ENCODE measurements around the gene SIK2. TPM values are rescaled to one million over a fixed set of nuclear protein-coding genes. Genes with fewer than 3 reads are reported as not detected.
A peak's percentile ranks its signal among the peaks of the same experiment; 100 is the strongest.

SIK2 gene
- total RNA-seq, 2 experiments from 2014 or later: 8.9 to 10.2 TPM

DNA sequence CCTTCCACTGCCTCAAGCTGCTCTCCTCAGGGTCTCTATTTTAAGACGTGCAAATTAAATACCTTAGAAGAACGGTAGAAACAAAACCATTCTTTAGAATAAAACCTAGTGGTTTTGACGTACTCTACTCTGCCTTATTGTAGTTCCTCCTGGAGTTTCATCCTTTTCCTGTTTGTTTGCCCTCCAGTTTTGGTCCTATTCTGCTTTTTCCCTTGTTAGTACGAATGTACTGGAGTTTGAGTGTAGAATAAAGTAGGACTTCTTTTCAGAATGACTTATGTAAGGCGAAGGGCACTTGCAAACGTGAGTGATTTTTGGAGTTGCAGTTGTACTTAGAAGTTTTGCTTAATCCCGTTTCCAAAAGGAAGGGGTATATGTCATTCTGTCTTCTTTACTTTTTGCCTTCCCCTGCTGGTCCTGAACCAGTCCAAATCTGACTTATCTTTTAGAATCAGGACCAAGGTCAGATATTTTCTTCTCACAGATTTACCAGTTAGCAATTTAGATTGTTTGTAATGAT, 1.4 kb downstream of the SIK2 start:
- no peaks in the 10 kb centered on the region for H3K36me3 Mint-ChIP-seq (ENCODE audit: low read depth)
- no peaks in the 10 kb centered on the region for H3K9me3 Mint-ChIP-seq (ENCODE audit: insufficient read depth)
- DNase-seq (no peak), ATAC-seq (no peak)
- CTCF ChIA-PET: interaction anchor here (0.7 to 2.7 kb wide), 35 partner anchors 9 to 323 kb away, joined by 3 to 47 read pairs (median 5); partner anchors contain the start of gene PPP2R1B
- POLR2A ChIA-PET: interaction anchor here (1.1 kb wide), 1 partner anchor 163 kb away, joined by 3 read pairs; the partner anchor contains the start of gene PPP2R1B
- H3K4me3 Mint-ChIP-seq: peak overlapping the region; percentile 95
- peaks cover 27% of the 10 kb centered on the region for H3K4me1 Mint-ChIP-seq (ENCODE audit: low read depth)
- H3K27ac Mint-ChIP-seq: peak overlapping the region; percentile 88
- H3K27me3 Mint-ChIP-seq (ENCODE audit: low read depth): peaks cover 1% of the 10 kb centered on the region

DNA sequence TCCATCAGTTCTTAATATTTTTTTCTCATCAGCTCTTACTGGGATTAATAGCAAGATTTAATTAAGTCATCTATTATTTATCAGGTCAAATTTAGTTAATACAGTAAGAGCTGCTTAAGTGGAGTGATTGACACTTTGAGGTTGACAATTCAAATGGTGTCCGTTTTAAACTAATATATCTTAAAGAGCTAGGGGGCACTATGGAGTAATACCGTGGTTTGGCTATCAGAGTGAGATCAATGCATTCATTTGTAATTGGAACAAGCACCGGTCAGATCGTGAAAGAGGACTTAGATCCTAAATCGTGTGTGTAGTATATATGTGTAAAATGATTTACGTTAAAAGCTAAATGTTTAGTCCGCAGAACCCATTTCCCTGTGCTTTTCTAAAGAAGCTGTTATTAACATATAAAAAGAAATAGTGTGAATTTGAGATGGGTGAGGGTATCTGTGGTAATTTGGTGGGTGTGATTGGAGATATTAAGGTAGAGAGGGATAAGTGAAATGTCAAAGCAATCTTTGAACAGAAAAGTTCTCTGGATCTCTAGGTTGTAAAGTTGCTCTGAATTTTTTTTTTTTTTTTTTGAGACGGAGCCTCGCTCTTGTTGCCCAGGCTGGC, 2.3 kb downstream of the SIK2 start:
- Mint-ChIP-seq H3K27ac (no peak overlapping the region), H3K4me3 (peak overlapping the region; percentile 95)
- no peak for DNase-seq

DNA sequence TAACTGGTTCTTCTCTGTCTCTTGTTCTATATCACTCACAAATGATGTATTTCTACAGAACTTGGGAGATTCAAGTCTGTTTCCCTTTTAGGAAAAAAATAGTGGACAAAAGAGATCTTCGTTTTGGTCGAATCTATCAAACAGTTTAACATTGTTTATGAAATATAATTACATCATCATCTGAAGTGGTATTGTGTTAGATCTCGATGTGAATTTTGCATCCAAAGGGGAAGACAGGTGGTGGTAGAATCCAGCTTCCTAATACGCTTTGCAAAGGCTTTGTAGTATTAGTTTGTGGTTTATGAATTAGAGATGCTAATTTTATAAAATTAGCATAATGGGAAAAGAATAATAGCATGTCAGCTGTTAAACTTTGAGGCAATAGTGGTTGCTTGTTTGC, 3.4 kb downstream of the SIK2 start:
- CTCF ChIA-PET: interaction anchor here (0.6 to 0.8 kb wide), 2 partner anchors 8 to 171 kb away, joined by 3 to 4 read pairs; no protein-coding TSS in a partner anchor
- Mint-ChIP-seq H3K27ac (no peak overlapping the region), H3K36me3 (ENCODE audit: low read depth) (no peaks in the 10 kb centered on the region), H3K9me3 (ENCODE audit: insufficient read depth) (no peaks in the 10 kb centered on the region), H3K27me3 (ENCODE audit: low read depth) (no peaks in the 10 kb centered on the region), H3K4me1 (ENCODE audit: low read depth) (peaks cover 27% of the 10 kb centered on the region), H3K4me3 (no peak overlapping the region)
- DNase-seq (no peak), ATAC-seq (no peak)
- POLR2A ChIA-PET: no interaction called here

More for the DNA sequence above, 2.3 kb downstream of the SIK2 start:
- Mint-ChIP-seq H3K27me3 (ENCODE audit: low read depth) (no peaks in the 10 kb centered on the region), H3K36me3 (ENCODE audit: low read depth) (no peaks in the 10 kb centered on the region), H3K4me1 (ENCODE audit: low read depth) (peaks cover 27% of the 10 kb centered on the region), H3K9me3 (ENCODE audit: insufficient read depth) (no peaks in the 10 kb centered on the region)
- ChIA-PET POLR2A (interaction anchor here (1.1 kb wide), 1 partner anchor 162 kb away, joined by 3 read pairs; the partner anchor contains the start of gene PPP2R1B), CTCF (interaction anchor here (0.7 to 2.7 kb wide), 40 partner anchors 8 to 322 kb away, joined by 3 to 47 read pairs (median 4); partner anchors contain the start of gene PPP2R1B)
- no peak for ATAC-seq

DNA sequence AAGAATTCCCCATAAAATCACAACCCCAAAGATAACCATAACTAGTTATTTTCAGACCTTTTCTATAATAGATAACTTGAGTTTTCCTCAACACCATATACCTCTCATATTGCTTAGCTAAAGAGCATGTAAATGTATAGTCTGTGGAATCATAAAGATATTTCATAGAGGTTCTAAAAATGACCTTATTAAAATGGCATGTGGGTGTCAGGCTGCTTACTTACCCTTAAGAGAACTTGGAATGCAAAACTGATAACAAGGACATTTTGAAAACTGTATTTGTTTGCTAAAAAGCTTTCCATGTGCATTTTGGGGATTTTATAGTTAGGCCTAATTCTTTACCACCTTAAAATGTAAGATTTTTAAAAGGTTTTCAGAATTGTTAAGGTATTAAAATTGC, 4.7 kb downstream of the SIK2 start:
- POLR2A ChIA-PET: no interaction called here
- ATAC-seq (no peak), DNase-seq (no peak)
- Mint-ChIP-seq H3K4me1 (ENCODE audit: low read depth) (peaks cover 19% of the 10 kb centered on the region), H3K27me3 (ENCODE audit: low read depth) (no peaks in the 10 kb centered on the region), H3K27ac (no peak overlapping the region), H3K9me3 (ENCODE audit: insufficient read depth) (no peaks in the 10 kb centered on the region), H3K4me3 (no peak overlapping the region), H3K36me3 (ENCODE audit: low read depth) (no peaks in the 10 kb centered on the region)
- CTCF ChIA-PET: no interaction called here

DNA sequence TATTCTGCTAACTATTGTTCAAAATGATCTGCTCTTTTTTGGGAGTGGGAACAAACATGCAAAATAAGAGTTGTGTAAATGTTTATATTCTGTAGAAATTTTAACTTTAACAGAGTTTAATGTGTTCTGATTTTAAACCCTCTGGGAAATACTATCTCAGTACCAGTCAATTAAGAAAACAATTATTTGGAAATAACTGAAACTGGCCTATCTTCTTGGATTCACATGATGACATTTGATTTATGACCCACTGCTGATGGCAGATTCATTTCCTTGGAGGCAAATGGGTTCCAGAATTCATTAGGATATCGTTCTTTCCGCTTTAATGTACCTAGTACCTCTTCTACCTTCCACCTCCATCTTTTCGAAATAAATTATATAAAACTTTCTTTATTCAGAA, 5.5 kb downstream of the SIK2 start:
- POLR2A ChIA-PET: no interaction called here
- no peak overlapping the region for H3K27ac Mint-ChIP-seq
- H3K4me1 Mint-ChIP-seq (ENCODE audit: low read depth): peaks cover 19% of the 10 kb centered on the region
- CTCF ChIA-PET: no interaction called here
- H3K9me3 Mint-ChIP-seq (ENCODE audit: insufficient read depth): no peaks in the 10 kb centered on the region
- ATAC-seq (no peak), DNase-seq (no peak)
- H3K4me3 Mint-ChIP-seq: no peak overlapping the region
- no peaks in the 10 kb centered on the region for H3K36me3 Mint-ChIP-seq (ENCODE audit: low read depth)
- H3K27me3 Mint-ChIP-seq (ENCODE audit: low read depth): no peaks in the 10 kb centered on the region

DNA sequence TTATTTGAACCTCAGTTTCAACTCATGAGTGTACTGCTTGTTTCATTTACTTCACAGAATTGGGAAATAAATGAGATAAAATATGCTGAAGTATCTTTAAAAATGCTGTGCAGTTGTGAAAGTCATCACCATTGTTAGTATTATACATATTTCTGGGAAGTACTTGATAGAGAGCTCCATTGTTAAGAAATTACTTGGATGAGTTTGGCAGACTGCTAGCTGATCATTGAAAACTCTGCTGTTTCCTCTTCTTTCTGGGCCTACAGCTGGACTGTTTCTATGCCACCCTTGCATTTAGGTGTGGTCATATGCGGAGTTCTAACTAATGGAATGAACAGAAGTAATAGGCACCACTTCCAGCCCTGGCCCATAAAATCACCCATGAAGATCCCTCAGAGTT, 10.0 kb downstream of the SIK2 start:
- Mint-ChIP-seq H3K9me3 (ENCODE audit: insufficient read depth) (no peaks in the 10 kb centered on the region), H3K4me1 (ENCODE audit: low read depth) (no peaks in the 10 kb centered on the region), H3K27ac (no peak overlapping the region), H3K36me3 (ENCODE audit: low read depth) (peaks cover under 1% of the 10 kb centered on the region), H3K4me3 (no peak overlapping the region), H3K27me3 (ENCODE audit: low read depth) (no peaks in the 10 kb centered on the region)
- ATAC-seq: no peak
- CTCF ChIA-PET: interaction anchor here (0.9 to 1.7 kb wide), 3 partner anchors 9 to 230 kb away, joined by 3 to 5 read pairs (median 5); no protein-coding TSS in a partner anchor
- DNase-seq: no peak
- POLR2A ChIA-PET: no interaction called here

DNA sequence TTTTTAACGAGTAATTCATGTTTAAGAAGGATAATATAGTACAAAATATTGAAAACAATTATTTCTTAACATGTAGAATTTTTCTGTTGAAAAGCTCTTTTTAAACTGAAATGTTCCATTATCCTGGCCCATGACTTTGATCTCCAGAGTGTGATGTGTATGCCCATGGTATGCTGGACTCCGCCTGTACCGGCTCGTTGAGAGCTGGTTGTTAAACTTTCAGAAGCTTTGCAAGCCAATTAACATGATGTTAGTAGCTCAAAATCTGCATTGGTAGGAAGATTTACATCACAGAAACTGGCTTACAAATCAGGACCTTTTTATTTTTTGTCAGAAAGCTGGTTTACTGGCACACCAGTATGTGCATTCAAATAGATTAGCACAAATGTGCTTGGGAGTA, 15.0 kb downstream of the SIK2 start:
- H3K4me3 Mint-ChIP-seq: no peak overlapping the region
- H3K27ac Mint-ChIP-seq: no peak overlapping the region
- H3K4me1 Mint-ChIP-seq (ENCODE audit: low read depth): no peaks in the 10 kb centered on the region
- H3K36me3 Mint-ChIP-seq (ENCODE audit: low read depth): peaks cover 20% of the 10 kb centered on the region
- POLR2A ChIA-PET: no interaction called here
- DNase-seq (no peak), ATAC-seq (no peak)
- no peaks in the 10 kb centered on the region for H3K27me3 Mint-ChIP-seq (ENCODE audit: low read depth)
- H3K9me3 Mint-ChIP-seq (ENCODE audit: insufficient read depth): no peaks in the 10 kb centered on the region
- CTCF ChIA-PET: interaction anchor here (0.7 to 1.0 kb wide), 2 partner anchors 13 to 160 kb away, joined by 3 to 8 read pairs; no protein-coding TSS in a partner anchor

DNA sequence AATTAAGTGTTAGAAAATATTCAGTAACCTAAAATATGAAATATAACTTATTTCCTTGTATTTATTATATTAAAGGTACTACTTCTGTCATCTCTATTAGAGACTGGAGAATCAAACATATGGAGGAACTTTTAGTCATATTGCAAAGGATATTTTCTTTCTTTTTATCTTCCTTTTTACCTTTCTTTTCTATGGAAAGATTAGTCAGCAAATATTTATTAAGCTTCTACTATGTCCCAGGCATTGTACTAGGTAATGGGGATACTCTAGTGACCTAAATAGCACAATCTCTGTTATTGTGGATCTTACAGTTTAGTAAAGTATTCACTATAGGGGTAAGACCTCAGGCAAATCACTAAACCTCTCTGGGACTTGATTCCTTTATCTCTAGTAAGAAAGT, 18.3 kb downstream of the SIK2 start:
- POLR2A ChIA-PET: no interaction called here
- DNase-seq (no peak), ATAC-seq (no peak)
- Mint-ChIP-seq H3K36me3 (ENCODE audit: low read depth) (peaks cover 40% of the 10 kb centered on the region), H3K27ac (no peak overlapping the region), H3K4me3 (no peak overlapping the region), H3K9me3 (ENCODE audit: insufficient read depth) (peaks cover 9% of the 10 kb centered on the region), H3K4me1 (ENCODE audit: low read depth) (no peaks in the 10 kb centered on the region), H3K27me3 (ENCODE audit: low read depth) (no peaks in the 10 kb centered on the region)
- CTCF ChIA-PET: interaction anchor here (0.6 to 2.1 kb wide), 3 partner anchors 9 to 50 kb away, joined by 3 to 5 read pairs (median 3); no protein-coding TSS in a partner anchor

DNA sequence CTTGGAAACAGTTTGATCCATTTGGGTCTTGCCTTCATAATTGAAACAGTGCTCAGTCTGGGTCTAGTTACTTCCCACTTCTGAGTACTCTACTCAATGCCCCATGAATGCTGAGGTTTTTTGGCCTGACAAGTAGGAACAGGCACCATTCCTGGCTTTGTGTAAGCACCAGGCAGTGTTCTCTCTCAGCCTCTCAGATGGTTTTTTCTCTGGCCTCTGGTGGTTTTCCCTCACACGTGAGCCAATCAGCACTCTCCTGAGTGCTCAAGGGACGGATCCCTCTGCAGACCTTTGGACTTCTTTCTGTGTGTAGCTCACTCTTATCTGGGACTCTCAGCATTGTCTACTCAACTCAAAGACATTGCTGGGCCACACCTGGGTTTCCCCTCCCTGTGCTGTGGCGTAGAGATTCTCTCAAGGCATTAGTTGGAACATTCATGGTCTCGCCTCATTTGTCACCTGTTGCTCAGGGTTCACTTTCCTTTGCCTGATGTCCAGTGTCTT, 21.3 kb downstream of the SIK2 start:
- ATAC-seq: no peak
- no peak overlapping the region for H3K27ac Mint-ChIP-seq
- H3K9me3 Mint-ChIP-seq (ENCODE audit: insufficient read depth): peaks cover 9% of the 10 kb centered on the region
- no peaks in the 10 kb centered on the region for H3K27me3 Mint-ChIP-seq (ENCODE audit: low read depth)
- ChIA-PET CTCF (no interaction called here), POLR2A (no interaction called here)
- no peak overlapping the region for H3K4me3 Mint-ChIP-seq
- peaks cover 34% of the 10 kb centered on the region for H3K36me3 Mint-ChIP-seq (ENCODE audit: low read depth)
- DNase-seq: no peak
- no peaks in the 10 kb centered on the region for H3K4me1 Mint-ChIP-seq (ENCODE audit: low read depth)

DNA sequence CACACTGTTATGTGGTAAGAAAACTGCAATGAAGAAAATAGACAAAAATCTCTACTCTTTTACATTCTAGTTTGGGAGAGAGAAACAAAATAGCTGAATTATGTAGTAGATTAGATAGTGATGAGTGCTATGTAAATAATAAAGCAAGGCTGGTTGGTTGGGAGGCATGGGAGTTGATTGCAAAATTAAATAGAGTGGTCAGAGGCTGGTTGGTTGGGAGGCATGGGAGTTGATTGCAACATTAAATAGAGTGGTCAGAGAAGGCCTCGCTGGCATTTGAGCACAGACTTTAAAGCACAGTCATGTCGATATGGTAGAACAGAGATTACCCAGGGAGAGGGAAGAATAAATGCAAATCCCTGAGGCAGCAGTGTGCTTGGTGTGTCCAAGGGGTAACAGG, 22.4 kb downstream of the SIK2 start:
- no peak for DNase-seq
- ATAC-seq: no peak
- peaks cover 40% of the 10 kb centered on the region for H3K36me3 Mint-ChIP-seq (ENCODE audit: low read depth)
- CTCF ChIA-PET: no interaction called here
- POLR2A ChIA-PET: no interaction called here
- no peaks in the 10 kb centered on the region for H3K4me1 Mint-ChIP-seq (ENCODE audit: low read depth)
- no peak overlapping the region for H3K4me3 Mint-ChIP-seq
- no peak overlapping the region for H3K27ac Mint-ChIP-seq
- peaks cover 9% of the 10 kb centered on the region for H3K9me3 Mint-ChIP-seq (ENCODE audit: insufficient read depth)
- no peaks in the 10 kb centered on the region for H3K27me3 Mint-ChIP-seq (ENCODE audit: low read depth)

DNA sequence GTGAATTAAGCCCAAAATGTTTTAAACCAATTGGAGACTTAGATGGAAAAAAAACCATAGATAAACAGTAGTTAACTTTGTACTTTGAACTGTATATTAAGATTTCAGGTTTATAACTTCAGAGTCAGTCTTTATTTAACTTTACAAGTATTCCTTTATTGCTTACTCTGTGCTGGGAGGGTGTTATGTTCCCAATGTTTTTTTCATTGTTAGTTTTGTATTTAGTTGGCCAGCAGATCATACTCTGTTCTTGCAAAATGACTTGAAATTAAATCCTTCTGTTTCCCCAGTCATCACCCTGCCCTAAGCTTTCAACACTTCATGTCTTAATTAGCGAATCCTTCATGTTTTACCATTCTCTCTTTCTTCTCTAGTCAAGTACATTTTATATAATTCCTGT, 25.3 kb downstream of the SIK2 start:
- ChIA-PET POLR2A (no interaction called here), CTCF (no interaction called here)
- DNase-seq: no peak
- Mint-ChIP-seq H3K27me3 (ENCODE audit: low read depth) (no peaks in the 10 kb centered on the region), H3K36me3 (ENCODE audit: low read depth) (peaks cover 27% of the 10 kb centered on the region), H3K4me3 (no peak overlapping the region), H3K9me3 (ENCODE audit: insufficient read depth) (peaks cover 7% of the 10 kb centered on the region), H3K27ac (no peak overlapping the region), H3K4me1 (ENCODE audit: low read depth) (peaks cover 3% of the 10 kb centered on the region)
- no peak for ATAC-seq

DNA sequence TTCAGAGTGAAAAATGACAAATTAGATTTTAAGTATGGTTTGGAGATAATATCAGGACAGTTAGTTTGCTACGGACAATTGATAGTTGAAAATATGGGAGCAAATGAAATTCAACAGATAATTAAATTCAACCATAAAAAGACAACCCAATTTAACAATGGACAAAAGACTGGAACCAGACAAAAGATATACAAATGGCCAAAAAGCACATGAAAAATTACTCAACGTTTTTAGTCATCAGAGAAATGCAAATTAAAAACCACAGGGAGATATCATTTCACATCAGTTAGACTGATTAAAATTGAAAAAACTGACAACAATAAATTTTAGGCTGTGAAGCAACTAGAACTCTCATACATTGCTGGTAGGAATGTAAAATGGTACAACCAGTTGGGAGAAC, 27.2 kb downstream of the SIK2 start:
- H3K4me1 Mint-ChIP-seq (ENCODE audit: low read depth): peaks cover 20% of the 10 kb centered on the region
- POLR2A ChIA-PET: no interaction called here

More for the DNA sequence above, 27.2 kb downstream of the SIK2 start:
- Mint-ChIP-seq H3K9me3 (ENCODE audit: insufficient read depth) (no peaks in the 10 kb centered on the region), H3K4me3 (no peak overlapping the region), H3K27ac (no peak overlapping the region), H3K36me3 (ENCODE audit: low read depth) (peaks cover 11% of the 10 kb centered on the region), H3K27me3 (ENCODE audit: low read depth) (no peaks in the 10 kb centered on the region)
- ATAC-seq: no peak
- CTCF ChIA-PET: no interaction called here
- DNase-seq: no peak
